HPDE6-E6E7 (cell line): ENCODE measurements around the gene HMBS.
A peak's percentile ranks its signal among the peaks of the same experiment; 100 is the strongest.

ENCODE experiments used
- DNase-seq: peaks from one replicate; pipeline ENCODE4 v3.0.0; 2011; ENCODE audit warnings: missing footprints; ENCODE audit errors: extremely low spot score

Gene HMBS

GRCh38 chr11:119067371-119068222 lies 17.1 kb upstream of the HMBS start, which contains the start of gene VPS11:
TSS of gene VPS11 (plus strand) at chr11:119067818. CDS start at chr11:119067824, 6 bp downstream.
- peak; percentile 100 for DNase-seq

- no peak for DNase-seq
Observed at GRCh38 chr11:119077839-119078238, 6.8 kb upstream of the HMBS start.

GRCh38 chr11:119078675-119079420 lies 5.8 kb upstream of the HMBS start:
- DNase-seq, result no peak

- no peak for DNase-seq
Observed at GRCh38 chr11:119081682-119082260, 2.9 kb upstream of the HMBS start.

- DNase-seq, result no peak
Observed at GRCh38 chr11:119085437-119085847, 761 bp downstream of the HMBS start.

GRCh38 chr11:119087123-119087522 lies 2.4 kb downstream of the HMBS start:
- DNase-seq, result no peak

GRCh38 chr11:119087747-119088241 lies 3.1 kb downstream of the HMBS start:
- no peak for DNase-seq

GRCh38 chr11:119088406-119088805 lies 3.7 kb downstream of the HMBS start:
- DNase-seq, result no peak

GRCh38 chr11:119089319-119089718 lies 4.6 kb downstream of the HMBS start:
- no peak for DNase-seq

GRCh38 chr11:119091178-119091577 lies 6.5 kb downstream of the HMBS start:
- DNase-seq, result no peak

GRCh38 chr11:119091966-119092879 lies 7.5 kb downstream of the HMBS start:
- DNase-seq, result no peak

GRCh38 chr11:119092880-119093842 lies 8.5 kb downstream of the HMBS start:
- DNase-seq, result no peak

- DNase-seq, result no peak
Observed at GRCh38 chr11:119093942-119094815, 9.5 kb downstream of the HMBS start.

- no peak for DNase-seq
Observed at GRCh38 chr11:119094816-119095065, 10.1 kb downstream of the HMBS start.

- peak; percentile 100 for DNase-seq
Observed at GRCh38 chr11:119095066-119095880, 10.6 kb downstream of the HMBS start.

GRCh38 chr11:119099711-119100110 lies 15.0 kb downstream of the HMBS start:
- no peak for DNase-seq

GRCh38 chr11:119100246-119100970 lies 15.7 kb downstream of the HMBS start:
- DNase-seq, result no peak
